Type B pancreatic cell (in vitro differentiated cells): ENCODE measurements around the gene AGPAT3. TPM values are rescaled to one million over a fixed set of nuclear protein-coding genes. Genes with fewer than 3 reads are reported as not detected.

Source experiments
- DNase-seq: peaks from one replicate; pipeline ENCODE4 v3.0.0; 2021; ENCODE audit warnings: mixed read lengths; ENCODE audit not compliant: unreplicated experiment; ENCODE audit errors: extremely low spot score
- H3K27ac Mint-ChIP-seq: 2 replicates; pipeline ENCODE4 v1.8.0; 2021; ENCODE audit warnings: mild to moderate bottlenecking, mixed read lengths
- H3K27me3 Mint-ChIP-seq: 2 replicates; pipeline ENCODE4 v1.8.0; 2021; ENCODE audit warnings: mixed read lengths
- H3K36me3 Mint-ChIP-seq: 2 replicates; pipeline ENCODE4 v1.8.0; 2021; ENCODE audit warnings: mixed read lengths
- H3K4me1 Mint-ChIP-seq: one replicate; pipeline ENCODE4 v1.8.0; 2021; ENCODE audit warnings: mixed read lengths; ENCODE audit not compliant: unreplicated experiment
- H3K4me3 Mint-ChIP-seq: 2 replicates; pipeline ENCODE4 v1.8.0; 2021; ENCODE audit warnings: mild to moderate bottlenecking, mixed read lengths
- H3K9me3 Mint-ChIP-seq: 2 replicates; pipeline ENCODE4 v1.8.0; 2021; ENCODE audit warnings: mixed read lengths
- CTCF ChIP-seq: fragments of 200-600 bp; sonication (generic); conservative IDR thresholded peaks from 2 replicates; pipeline ENCODE4 v1.5.0; 2021; ENCODE audit warnings: antibody characterized with exemption, mild to moderate bottlenecking
- total RNA-seq: library from RNA; stranded (reverse); gene quantifications from 2 replicates; pipeline ENCODE4 v1.2.1, GENCODE V29; 2021; ENCODE audit warnings: low replicate concordance

AGPAT3 gene
- total RNA-seq, 1 donor from 2014 or later, result 59.2 TPM

- Mint-ChIP-seq H3K9me3 (no peaks in the 10 kb centered on the region), H3K4me1 (no peaks in the 10 kb centered on the region), H3K27ac (no peak overlapping the region), H3K27me3 (no peaks in the 10 kb centered on the region), H3K36me3 (peaks cover 5% of the 10 kb centered on the region), H3K4me3 (no peak overlapping the region)
- DNase-seq, result no peak
- no peak for TF ChIP-seq CTCF
Observed at GRCh38 chr21:43970551-43970950, 105.5 kb downstream of the AGPAT3 start.

- no peak for TF ChIP-seq CTCF
- no peaks in the 10 kb centered on the region for H3K4me1 Mint-ChIP-seq
- no peaks in the 10 kb centered on the region for H3K9me3 Mint-ChIP-seq
- DNase-seq, result no peak
- H3K27ac Mint-ChIP-seq, result no peak overlapping the region
- peaks cover 5% of the 10 kb centered on the region for H3K36me3 Mint-ChIP-seq
- no peak overlapping the region for H3K4me3 Mint-ChIP-seq
- no peaks in the 10 kb centered on the region for H3K27me3 Mint-ChIP-seq
Observed at GRCh38 chr21:43971201-43971991, 106.4 kb downstream of the AGPAT3 start.

GRCh38 chr21:43971992-43972255 lies 106.9 kb downstream of the AGPAT3 start:
- H3K27me3 Mint-ChIP-seq, result no peaks in the 10 kb centered on the region
- TF ChIP-seq CTCF, result no peak
- H3K4me3 Mint-ChIP-seq, result no peak overlapping the region
- no peak overlapping the region for H3K27ac Mint-ChIP-seq
- peaks cover 5% of the 10 kb centered on the region for H3K36me3 Mint-ChIP-seq
- H3K4me1 Mint-ChIP-seq, result no peaks in the 10 kb centered on the region
- no peaks in the 10 kb centered on the region for H3K9me3 Mint-ChIP-seq
- no peak for DNase-seq

GRCh38 chr21:43972850-43973633 lies 108.0 kb downstream of the AGPAT3 start:
- no peak for DNase-seq
- Mint-ChIP-seq H3K4me3 (no peak overlapping the region), H3K36me3 (no peaks in the 10 kb centered on the region), H3K9me3 (no peaks in the 10 kb centered on the region), H3K4me1 (no peaks in the 10 kb centered on the region), H3K27ac (peak overlapping the region; percentile 4), H3K27me3 (no peaks in the 10 kb centered on the region)
- TF ChIP-seq CTCF, result no peak

GRCh38 chr21:43973634-43973955 lies 108.6 kb downstream of the AGPAT3 start:
- Mint-ChIP-seq H3K27me3 (no peaks in the 10 kb centered on the region), H3K4me3 (no peak overlapping the region), H3K9me3 (no peaks in the 10 kb centered on the region), H3K36me3 (no peaks in the 10 kb centered on the region), H3K27ac (no peak overlapping the region), H3K4me1 (no peaks in the 10 kb centered on the region)
- no peak for DNase-seq
- TF ChIP-seq CTCF, result no peak
